ENCODE results near the gene FANCC.

Gene FANCC

GRCh38 chr9:95086564-95086955, 230.9 kb downstream of the FANCC start:
- H3K4me3 ChIP-seq (ENCODE audit: low read length), result no peak overlapping the region
- TF ChIP-seq CTCF (conservative IDR thresholded peaks at IDR 0.05; ENCODE audit: low read length), result no peak
- no peak for DNase-seq (ENCODE audit: low read depth)

GRCh38 chr9:95085861-95086563, 231.5 kb downstream of the FANCC start:
- no peak for TF ChIP-seq CTCF (conservative IDR thresholded peaks at IDR 0.05; ENCODE audit: low read length)
- no peak for DNase-seq (ENCODE audit: low read depth)
- H3K4me3 ChIP-seq (ENCODE audit: low read length), result no peak overlapping the region

GRCh38 chr9:95085036-95085770, 232.3 kb downstream of the FANCC start:
- DNase-seq (ENCODE audit: low read depth), result no peak
- TF ChIP-seq CTCF (conservative IDR thresholded peaks at IDR 0.05; ENCODE audit: low read length), result no peak
- no peak overlapping the region for H3K4me3 ChIP-seq (ENCODE audit: low read length)

- DNase-seq (ENCODE audit: low read depth), result no peak
- H3K4me3 ChIP-seq (ENCODE audit: low read length), result no peak overlapping the region
- TF ChIP-seq CTCF (conservative IDR thresholded peaks at IDR 0.05; ENCODE audit: low read length), result no peak
Measured at GRCh38 chr9:95084254-95084934, 233.1 kb downstream of the FANCC start.

GRCh38 chr9:95083086-95083768, 234.3 kb downstream of the FANCC start:
- H3K4me3 ChIP-seq (ENCODE audit: low read length), result no peak overlapping the region
- TF ChIP-seq CTCF (conservative IDR thresholded peaks at IDR 0.05; ENCODE audit: low read length), result no peak
- DNase-seq (ENCODE audit: low read depth), result no peak

GRCh38 chr9:95082401-95083084, 235.0 kb downstream of the FANCC start:
- DNase-seq (ENCODE audit: low read depth), result no peak
- no peak overlapping the region for H3K4me3 ChIP-seq (ENCODE audit: low read length)
- no peak for TF ChIP-seq CTCF (conservative IDR thresholded peaks at IDR 0.05; ENCODE audit: low read length)

Measured in AG10803 (cell line).